ENCODE results near the gene LIFR.
"Not testable (repeated sequence)": the region's sequence is repeated elsewhere in the genome, so short reads cannot be mapped to it uniquely, and the experiment has no call there.

Gene LIFR

DNA sequence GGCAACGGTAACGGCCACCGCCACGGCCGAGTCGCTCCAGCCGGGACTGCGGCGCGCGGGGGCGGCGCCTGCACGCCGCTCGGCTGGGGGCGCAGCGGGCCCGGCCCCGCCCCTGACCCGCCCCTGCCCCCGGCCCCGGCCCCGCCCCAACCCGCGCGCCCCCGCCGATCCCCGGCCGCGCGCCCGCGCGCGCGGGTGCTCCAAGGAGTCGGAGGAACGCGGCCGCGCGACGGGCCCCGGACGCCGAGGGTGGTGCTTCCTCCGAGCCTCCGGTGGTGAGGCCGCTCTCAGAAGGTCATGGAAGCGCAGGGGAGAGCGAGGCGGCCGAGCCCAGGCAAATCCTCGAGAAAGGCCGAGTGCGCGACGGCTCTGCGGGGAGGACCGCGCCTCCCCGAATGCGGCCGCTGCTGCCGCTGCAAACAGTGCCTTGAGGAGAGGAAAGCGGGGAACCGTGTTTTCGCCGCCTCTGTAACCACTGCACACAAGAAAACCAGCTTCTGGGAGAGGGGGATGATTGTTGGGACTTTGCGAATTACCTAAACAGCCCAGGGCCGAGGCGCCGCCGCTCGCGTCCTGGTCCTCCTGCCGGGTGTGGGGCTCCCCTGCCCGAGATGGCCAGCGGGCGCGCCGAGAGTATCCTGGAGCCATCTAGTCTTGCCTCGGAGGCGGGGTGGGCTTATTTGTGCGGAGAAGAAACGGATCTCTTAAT, at the start of gene LIFR:
LIFR (minus strand) TSS at position 48 of the 709 bp plus-strand sequence. CDS start 25,999 bp downstream, outside the sequence.
- peak in 1 of 2 donors; percentile 29 for DNase-seq (ENCODE audit: low read depth in 1 of 2, low spot score in 1 of 2)

DNA sequence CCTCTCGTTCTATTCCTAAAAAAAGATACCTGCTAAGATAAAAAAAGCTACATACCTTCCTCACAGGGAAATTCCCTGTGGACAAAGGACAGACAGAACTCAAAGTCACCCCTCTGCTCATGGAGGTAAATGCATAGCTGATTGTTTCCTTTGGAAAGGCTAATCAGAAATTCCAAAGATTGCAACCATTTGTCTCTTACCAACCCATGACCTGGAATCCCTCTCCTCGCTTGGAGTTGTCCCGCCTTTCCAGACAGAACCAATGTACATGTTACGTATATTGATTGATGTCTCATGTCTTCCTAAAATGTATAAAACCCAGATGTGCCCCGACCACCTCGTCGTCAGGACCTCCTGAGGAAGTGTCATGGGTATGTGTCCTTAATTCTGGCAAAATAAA, 49.2 kb upstream of the LIFR start:
- no peak for DNase-seq (ENCODE audit: low read depth in 1 of 2, low spot score in 1 of 2)

- no peak for DNase-seq (ENCODE audit: low read depth in 1 of 2, low spot score in 1 of 2)
These were observed 47.2 kb upstream of the LIFR start for GRCh38 chr5:38603691-38604090.

GRCh38 chr5:38602641-38603040, 46.2 kb upstream of the LIFR start:
- no peak for DNase-seq (ENCODE audit: low read depth in 1 of 2, low spot score in 1 of 2)

DNA sequence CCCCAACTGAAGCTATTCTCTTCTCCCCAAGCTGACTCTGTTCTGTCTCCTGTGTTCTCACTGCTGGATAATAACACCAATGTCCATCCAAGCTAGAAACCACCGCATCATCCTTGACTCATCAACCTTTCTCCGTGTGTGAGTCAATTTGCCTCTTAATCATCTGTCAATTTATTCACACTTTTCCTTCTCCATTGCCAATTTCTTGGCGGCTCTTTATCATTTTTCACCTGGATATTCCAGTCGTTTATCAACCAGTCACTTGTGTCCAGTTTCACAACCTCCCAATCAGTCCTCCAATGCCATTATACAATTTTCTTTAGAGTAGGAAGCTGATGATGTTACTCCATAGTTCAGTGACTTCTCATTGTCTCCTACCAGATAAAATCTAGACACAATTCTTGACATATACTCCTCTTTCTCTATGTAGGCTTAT, 45.4 kb upstream of the LIFR start:
- no peak for DNase-seq (ENCODE audit: low read depth in 1 of 2, low spot score in 1 of 2)

DNA sequence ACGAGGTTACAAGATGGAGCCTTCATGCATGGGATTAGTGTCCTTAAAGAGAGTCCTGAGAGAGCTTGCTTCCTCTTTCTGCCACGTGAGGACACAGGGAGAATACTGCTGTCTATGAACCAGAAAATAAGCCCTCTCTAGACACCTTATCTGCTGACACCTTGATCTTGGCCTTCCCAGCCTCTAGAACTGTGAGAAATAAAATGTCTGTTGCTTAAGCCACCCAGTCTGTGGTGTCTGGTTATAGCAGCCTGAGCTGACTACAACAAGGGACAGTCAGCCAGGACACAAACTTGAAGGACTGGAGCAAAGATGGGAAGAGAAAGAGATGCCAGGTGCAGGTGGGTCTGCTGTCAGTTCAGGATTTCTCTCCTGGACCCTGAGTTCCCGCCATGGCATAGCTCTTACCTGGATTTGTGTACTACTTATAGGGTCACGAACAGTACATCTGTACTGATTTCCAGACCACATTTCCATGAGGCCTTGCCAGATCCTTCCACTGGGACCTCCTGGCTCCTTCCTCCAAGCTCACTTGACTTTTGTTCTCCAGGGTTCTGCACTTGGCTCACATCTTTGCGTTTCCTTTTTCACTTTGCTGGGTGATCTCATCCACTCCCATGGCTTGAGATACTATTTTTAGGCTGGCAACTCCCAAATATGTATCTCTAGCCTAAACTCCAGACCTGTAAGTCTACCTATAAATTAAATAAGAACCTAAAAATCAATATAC, 44.9 kb upstream of the LIFR start:
- no peak for DNase-seq (ENCODE audit: low read depth in 1 of 2, low spot score in 1 of 2)

GRCh38 chr5:38600329-38601045, 44.0 kb upstream of the LIFR start:
- DNase-seq (ENCODE audit: low read depth in 1 of 2, low spot score in 1 of 2), result no peak

DNA sequence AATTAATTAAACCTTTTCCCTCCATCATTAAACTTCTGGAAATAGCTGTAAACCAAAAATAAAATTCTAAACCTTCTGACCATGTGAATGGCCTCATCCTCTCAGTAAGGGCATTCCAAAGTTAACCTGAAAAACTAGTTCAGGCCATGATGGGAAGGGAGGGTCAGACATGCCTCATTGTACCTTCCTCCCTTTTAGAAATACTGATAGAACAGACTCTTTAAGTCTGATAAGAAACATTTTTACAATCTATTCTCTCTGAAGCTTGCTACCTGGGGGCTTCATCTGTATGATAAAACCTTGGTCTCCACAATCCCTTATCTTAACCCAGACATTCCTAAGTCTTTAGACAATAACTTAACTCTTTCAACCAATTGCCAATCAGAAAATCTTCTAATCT, 43.3 kb upstream of the LIFR start:
- DNase-seq (ENCODE audit: low read depth in 1 of 2, low spot score in 1 of 2), result not testable (repeated sequence)

DNA sequence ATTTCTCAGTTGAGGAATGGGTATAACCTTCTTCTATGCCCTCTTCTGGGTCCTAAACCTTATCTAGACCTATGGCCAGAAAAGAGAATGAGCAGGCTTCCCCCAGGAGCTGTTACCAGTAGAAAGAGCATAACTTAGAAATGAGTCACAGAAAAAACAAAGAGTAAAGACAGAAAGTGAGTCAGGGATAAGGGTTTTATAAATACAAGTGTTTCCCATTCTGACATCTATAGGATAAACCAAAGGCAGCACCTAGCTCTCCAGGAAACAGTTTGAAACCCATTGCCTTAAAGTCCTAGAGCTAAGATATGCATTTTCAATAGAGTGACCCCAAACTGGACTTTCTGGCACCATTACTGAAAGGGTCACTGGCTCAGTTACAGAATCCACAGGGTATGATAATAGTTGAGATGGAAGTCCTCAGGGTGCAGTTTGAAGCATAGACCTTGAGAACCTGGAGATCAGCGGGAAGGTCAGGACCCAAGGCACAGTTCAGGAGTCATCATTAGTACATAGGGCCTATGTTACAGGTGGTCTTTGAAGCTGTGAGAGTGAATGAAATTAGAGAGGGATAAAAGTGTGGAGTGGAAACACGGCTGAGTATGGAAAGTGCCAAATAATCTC, 42.7 kb upstream of the LIFR start:
- DNase-seq (ENCODE audit: low read depth in 1 of 2, low spot score in 1 of 2), result no peak

GRCh38 chr5:38598296-38598993, 42.0 kb upstream of the LIFR start:
- DNase-seq (ENCODE audit: low read depth in 1 of 2, low spot score in 1 of 2), result no peak

DNA sequence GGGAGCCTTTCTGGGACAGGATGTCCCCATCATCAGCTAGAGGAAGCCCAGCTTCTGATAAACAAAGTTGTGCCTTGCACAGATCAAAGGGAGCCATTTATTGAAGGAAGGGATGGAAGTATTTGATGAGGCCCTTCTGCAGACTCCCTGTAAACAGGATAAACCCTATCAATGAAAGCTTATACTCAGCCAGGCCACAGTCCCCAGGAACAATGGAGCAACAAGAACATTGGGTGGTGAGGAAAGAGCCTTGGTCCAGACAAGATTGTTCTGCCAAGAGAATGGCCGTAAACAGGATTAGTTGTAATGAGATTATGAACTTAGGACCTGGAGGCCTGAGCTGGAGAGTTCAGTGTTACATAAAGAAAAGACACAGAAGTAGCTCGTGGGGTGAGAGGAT, 40.5 kb upstream of the LIFR start:
- DNase-seq (ENCODE audit: low read depth in 1 of 2, low spot score in 1 of 2), result no peak

DNA sequence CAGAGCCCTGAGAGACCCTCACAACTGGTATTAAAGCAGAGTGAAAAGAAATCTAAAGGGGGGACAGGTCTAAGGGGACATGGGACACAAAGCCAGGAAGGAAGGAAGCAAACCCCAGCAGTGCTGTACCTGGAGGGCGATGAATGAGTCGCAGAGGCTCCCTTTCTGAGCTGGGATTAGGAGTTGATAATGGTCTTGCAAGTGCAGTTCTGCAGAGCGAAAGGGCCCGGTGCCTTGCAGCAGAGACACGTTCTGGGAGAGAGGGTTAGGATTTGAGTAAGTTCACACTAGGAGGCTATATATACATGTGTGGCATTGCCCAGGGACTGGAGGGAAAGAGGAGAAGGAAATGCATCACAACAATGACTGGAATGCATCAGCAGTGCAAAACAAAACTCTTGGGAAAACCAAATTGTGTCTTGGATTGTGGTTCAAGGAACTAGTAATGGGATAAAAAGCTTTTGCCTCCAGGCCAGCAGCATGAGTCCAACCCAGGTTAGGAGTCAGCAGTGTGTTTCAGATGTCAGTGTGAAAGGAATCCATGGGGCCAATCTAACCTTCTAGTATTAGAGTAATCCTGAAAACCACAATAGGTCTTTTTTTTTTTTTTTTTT, 38.8 kb upstream of the LIFR start:
- no peak for DNase-seq (ENCODE audit: low read depth in 1 of 2, low spot score in 1 of 2)

- DNase-seq (ENCODE audit: low read depth in 1 of 2, low spot score in 1 of 2), result no peak
These were observed 37.5 kb upstream of the LIFR start for GRCh38 chr5:38593959-38594358.

GRCh38 chr5:38591523-38591849, 35.0 kb upstream of the LIFR start:
- DNase-seq (ENCODE audit: low read depth in 1 of 2, low spot score in 1 of 2), result no peak

DNA sequence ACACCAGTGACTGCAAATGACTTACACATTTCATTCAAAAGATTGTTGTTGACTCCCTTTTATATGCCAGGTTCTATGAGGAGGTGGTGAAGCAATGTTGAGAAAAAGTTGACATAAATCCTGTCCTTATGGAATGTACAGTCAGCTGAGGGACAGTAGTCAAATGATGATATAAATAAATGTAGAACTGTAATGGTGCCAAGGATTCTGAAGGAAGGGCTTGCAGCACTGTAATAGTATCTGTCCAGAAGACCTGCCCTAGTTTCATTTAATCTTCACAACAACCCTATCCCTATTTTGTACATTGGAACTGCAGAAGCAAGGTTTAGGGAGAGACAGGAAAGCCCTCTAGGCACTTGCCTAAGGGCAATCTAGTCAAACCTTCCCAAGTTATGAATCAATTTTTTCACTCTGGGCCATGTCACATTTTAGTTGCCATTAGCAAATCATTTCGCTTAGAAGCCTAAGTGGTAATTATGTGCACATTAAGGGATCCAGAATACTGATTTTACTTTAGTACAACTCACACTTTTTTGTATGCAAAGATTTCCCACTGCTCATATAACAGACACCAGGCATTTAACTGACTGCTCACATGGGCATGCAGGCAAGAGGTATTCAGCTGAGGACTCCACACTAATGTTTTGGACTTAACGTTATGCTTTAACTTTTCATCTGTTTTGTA, 34.5 kb upstream of the LIFR start:
- no peak for DNase-seq (ENCODE audit: low read depth in 1 of 2, low spot score in 1 of 2)

DNA sequence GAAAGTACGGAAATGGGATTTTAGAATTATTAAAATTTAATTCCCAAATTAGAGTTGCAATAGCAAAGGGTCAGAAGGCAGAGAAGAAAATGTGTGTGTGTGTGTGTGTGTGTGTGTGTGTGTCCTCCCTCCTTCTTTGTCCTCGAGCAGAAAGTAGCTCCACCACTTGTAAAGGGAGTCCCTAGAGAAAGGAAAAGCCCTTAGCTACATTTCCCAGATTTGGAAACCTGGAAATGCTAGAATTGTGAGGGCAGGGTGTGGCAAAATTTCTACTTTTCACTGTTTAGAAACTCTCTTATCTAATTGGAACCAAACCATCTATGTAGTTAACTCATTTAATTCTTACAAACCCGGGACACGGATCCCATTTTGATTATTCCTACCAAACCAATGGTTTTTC, 33.2 kb upstream of the LIFR start:
- no peak for DNase-seq (ENCODE audit: low read depth in 1 of 2, low spot score in 1 of 2)

DNA sequence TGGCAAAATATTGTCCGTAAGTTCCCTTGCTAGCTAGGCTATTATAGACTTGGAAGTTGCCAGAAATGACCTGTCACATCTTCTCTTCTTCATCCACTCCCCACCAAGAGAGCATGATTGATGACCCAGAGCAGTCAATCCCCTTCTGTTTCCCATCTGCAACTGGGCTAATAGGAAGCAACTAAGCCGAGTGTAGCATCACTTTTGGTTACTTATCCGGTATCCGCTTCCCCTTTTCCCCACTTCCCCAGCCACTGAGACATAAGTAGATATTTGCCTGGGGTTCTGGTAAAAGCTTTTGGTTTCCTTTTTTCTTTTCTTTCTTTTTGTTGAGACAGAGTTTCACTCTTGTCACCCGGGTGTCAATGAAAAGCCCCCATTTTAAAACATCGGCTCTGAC, 29.4 kb upstream of the LIFR start:
- no peak for DNase-seq (ENCODE audit: low read depth in 1 of 2, low spot score in 1 of 2)

- DNase-seq (ENCODE audit: low read depth in 1 of 2, low spot score in 1 of 2), result no peak
These were observed 27.1 kb upstream of the LIFR start for GRCh38 chr5:38583500-38583899.

DNA sequence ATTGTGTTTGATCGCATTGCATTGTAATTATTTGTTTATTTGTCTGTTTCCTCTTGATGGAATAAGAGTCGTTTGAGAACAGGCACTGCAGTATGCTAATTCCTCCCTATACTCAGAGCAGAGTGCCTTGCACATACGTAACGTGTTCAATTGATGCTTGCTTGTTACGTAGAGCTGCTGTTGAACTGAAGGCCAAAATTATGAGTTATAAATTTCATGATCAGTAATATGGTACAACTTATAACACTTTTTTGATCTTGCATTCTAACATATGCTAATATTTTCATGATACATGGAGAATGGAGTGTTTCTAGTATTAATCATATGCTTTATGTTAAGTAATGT, 26.5 kb upstream of the LIFR start:
- no peak for DNase-seq (ENCODE audit: low read depth in 1 of 2, low spot score in 1 of 2)

GRCh38 chr5:38582293-38582974, 26.0 kb upstream of the LIFR start:
- DNase-seq (ENCODE audit: low read depth in 1 of 2, low spot score in 1 of 2), result no peak
